H1 (cell line): ENCODE measurements around the gene GSK3B. TPM values are rescaled to one million over a fixed set of nuclear protein-coding genes. Genes with fewer than 3 reads are reported as not detected.
"Not testable (repeated sequence)": the region's sequence is repeated elsewhere in the genome, so short reads cannot be mapped to it uniquely, and the experiment has no call there.

Experiments
- CTCF ChIA-PET: fragments of 300-600 bp; sonication (Branson Sonifier 250); formaldehyde crosslinking; loops from one replicate; lab custom pipeline; 2021; ENCODE audit not compliant: partially characterized antibody; lab: Charles Lee
- POLR2A ChIA-PET: fragments of 300-600 bp; sonication (Branson Sonifier 250); formaldehyde crosslinking; loops from one replicate; lab custom pipeline; 2021; ENCODE audit warnings: inconsistent platforms; ENCODE audit not compliant: partially characterized antibody; lab: Charles Lee
- DNase-seq, 2 experiments: peaks; one replicate each; pipeline versions ENCODE4 v3.0.0 to v3.0.0-alpha.2; 2010 to 2022; ENCODE audit warnings: low spot score in 2 of 2, low read depth in 1 of 2, mixed read lengths in 1 of 2
- FAIRE-seq: peaks from 2 replicates; lab custom pipeline; 2011; peaks lifted over from hg19 to GRCh38; lab: Jason Lieb, UNC
- H2AFZ ChIP-seq: 2 replicates; pipeline ENCODE4 v1.8.1; 2012; ENCODE audit warnings: low read length, inconsistent platforms
- H2AK5ac ChIP-seq: 2 replicates; pipeline ENCODE4 v1.6.1; 2013; ENCODE audit warnings: low read depth, low read length
- H2BK120ac ChIP-seq: replicated peaks from 2 replicates; pipeline ENCODE3; 2013; ENCODE audit warnings: low read depth, low read length, inconsistent platforms
- H2BK12ac ChIP-seq: 2 replicates; pipeline ENCODE4 v1.6.1; 2013; ENCODE audit warnings: low read depth, low read length
- H2BK15ac ChIP-seq: 2 replicates; pipeline ENCODE4 v1.6.1; 2013; ENCODE audit warnings: low read length
- H2BK20ac ChIP-seq: 2 replicates; pipeline ENCODE4 v1.6.1; 2013; ENCODE audit warnings: low read length
- H2BK5ac ChIP-seq: 2 replicates; pipeline ENCODE4 v1.6.1; 2013; ENCODE audit warnings: low read depth, low read length
- H3K14ac ChIP-seq: 2 replicates; pipeline ENCODE4 v1.6.1; 2013; ENCODE audit warnings: inconsistent platforms; ENCODE audit not compliant: insufficient read length
- H3K18ac ChIP-seq: 2 replicates; pipeline ENCODE4 v1.6.1; 2013; ENCODE audit warnings: low read length; ENCODE audit errors: extremely low read depth
- H3K23ac ChIP-seq: 2 replicates; pipeline ENCODE4 v1.6.1; 2013; ENCODE audit warnings: inconsistent platforms; ENCODE audit not compliant: insufficient read length
- H3K23me2 ChIP-seq: 2 replicates; pipeline ENCODE4 v1.6.1; 2013; ENCODE audit warnings: low read depth, low read length
- H3K27ac ChIP-seq: 2 replicates; pipeline ENCODE4 v1.6.1; 2011; ENCODE audit warnings: low read depth, low read length, inconsistent platforms
- H3K27me3 ChIP-seq, 4 experiments: replicated peaks in 1 of 4; 1 replicate in 1 of 4; 2 replicates in 3 of 4; pipeline versions ENCODE4 v1.6.1 to v1.8.1; 2011 to 2013; ENCODE audit warnings: low read length in 3 of 4, mild to moderate bottlenecking in 3 of 4, inconsistent platforms in 2 of 4, mixed read lengths in 2 of 4, moderate library complexity in 1 of 4; ENCODE audit not compliant: control insufficient read depth in 3 of 4, insufficient read depth in 3 of 4; ENCODE audit errors: extremely low read depth in 1 of 4
- H3K36me3 ChIP-seq, 4 experiments: 2 replicates each; pipeline versions ENCODE4 v1.6.1 to v1.8.1; 2011 to 2013; ENCODE audit warnings: mild to moderate bottlenecking in 4 of 4, low read length in 3 of 4, moderate library complexity in 2 of 4, control low read depth in 1 of 4, inconsistent platforms in 1 of 4; ENCODE audit not compliant: insufficient read depth in 4 of 4, control insufficient read depth in 2 of 4
- H3K4ac ChIP-seq: replicated peaks from 2 replicates; pipeline ENCODE3; 2013; ENCODE audit warnings: low read length, low read depth, mixed read lengths, inconsistent platforms; ENCODE audit not compliant: insufficient read length
- H3K4me1 ChIP-seq, 4 experiments: replicated peaks in 1 of 4; 1 replicate in 1 of 4; 2 replicates in 3 of 4; pipeline versions ENCODE4 v1.6.1 to v1.8.1; 2011 to 2013; ENCODE audit warnings: low read length in 3 of 4, inconsistent platforms in 2 of 4, mixed read lengths in 1 of 4; ENCODE audit not compliant: insufficient read depth in 4 of 4, control insufficient read depth in 3 of 4
- H3K4me2 ChIP-seq, 2 experiments: 2 replicates each; pipeline versions ENCODE4 v1.6.1 to v1.8.1; 2011 to 2013; ENCODE audit warnings: low read depth in 2 of 2, low read length in 2 of 2, control low read depth in 1 of 2, inconsistent platforms in 1 of 2, mild to moderate bottlenecking in 1 of 2; ENCODE audit not compliant: insufficient read depth in 1 of 2
- H3K4me3 ChIP-seq, 4 experiments: fragments of 200-600, 300-600 bp in 1 of 4; sonication (generic), shearing (Covaris generic), sonication (Bioruptor Twin) in 1 of 4; 2 replicates each; pipeline versions ENCODE4 v1.5.1 to v1.8.1; 2011 to 2016; ENCODE audit warnings: low read length in 4 of 4, low read depth in 3 of 4, control low read depth in 2 of 4, inconsistent platforms in 2 of 4, mild to moderate bottlenecking in 2 of 4, mixed read lengths in 1 of 4, moderate library complexity in 1 of 4; ENCODE audit not compliant: insufficient read depth in 2 of 4; ENCODE audit errors: extremely low read depth in 1 of 4
- H3K56ac ChIP-seq: replicated peaks from 2 replicates; pipeline ENCODE3; 2013; ENCODE audit warnings: low read depth, mild to moderate bottlenecking, mixed read lengths, low read length, inconsistent platforms; ENCODE audit not compliant: insufficient read length
- H3K79me1 ChIP-seq: 2 replicates; pipeline ENCODE4 v1.6.1; 2013; ENCODE audit warnings: low read depth, low read length, control low read depth
- H3K79me2 ChIP-seq, 2 experiments: 2 replicates each; pipeline versions ENCODE4 v1.6.1 to v1.8.1; 2012 to 2013; ENCODE audit warnings: low read length in 2 of 2, mild to moderate bottlenecking in 2 of 2, inconsistent platforms in 1 of 2; ENCODE audit not compliant: insufficient read depth in 2 of 2, control insufficient read depth in 1 of 2
- H3K9ac ChIP-seq, 4 experiments: replicated peaks in 1 of 4; 1 replicate in 1 of 4; 2 replicates in 3 of 4; pipeline versions ENCODE4 v1.6.1 to v1.8.1; 2011 to 2013; ENCODE audit warnings: low read depth in 3 of 4, low read length in 3 of 4, control low read depth in 2 of 4, mild to moderate bottlenecking in 2 of 4, moderate library complexity in 2 of 4, inconsistent platforms in 1 of 4; ENCODE audit errors: extremely low read depth in 1 of 4
- H3K9me3 ChIP-seq, 2 experiments: 2 replicates each; pipeline versions ENCODE4 v1.6.1 to v1.8.1; 2012 to 2013; ENCODE audit warnings: mild to moderate bottlenecking in 2 of 2, moderate library complexity in 2 of 2, control low read depth in 1 of 2, inconsistent platforms in 1 of 2, low read depth in 1 of 2, low read length in 1 of 2, mixed read lengths in 1 of 2; ENCODE audit not compliant: insufficient read depth in 2 of 2
- H4K20me1 ChIP-seq, 2 experiments: replicated peaks in 1 of 2; 2 replicates each; pipeline versions ENCODE3 to v1.8.1; 2011 to 2013; ENCODE audit warnings: inconsistent platforms in 2 of 2, low read length in 2 of 2, mild to moderate bottlenecking in 1 of 2; ENCODE audit not compliant: insufficient read depth in 2 of 2, control insufficient read depth in 1 of 2
- H4K5ac ChIP-seq: 2 replicates; pipeline ENCODE4 v1.6.1; 2013; ENCODE audit warnings: low read length, low read depth, mixed read lengths, inconsistent platforms; ENCODE audit not compliant: insufficient read length
- H4K8ac ChIP-seq: 2 replicates; pipeline ENCODE4 v1.8.0; 2013; ENCODE audit warnings: mild to moderate bottlenecking, moderate library complexity, low read length, inconsistent platforms; ENCODE audit not compliant: insufficient read depth; ENCODE audit errors: extremely low read depth
- H4K91ac ChIP-seq: replicated peaks from 2 replicates; pipeline ENCODE3; 2013; ENCODE audit warnings: low read length, mixed read lengths, inconsistent platforms; ENCODE audit not compliant: insufficient read length
- EZH2 ChIP-seq: fragments of 200-600 bp; sonication (generic); IDR thresholded peaks from 2 replicates; pipeline ENCODE4 v1.7.1; 2012; ENCODE audit warnings: low read depth, mild to moderate bottlenecking, moderate library complexity, low read length, inconsistent platforms; ENCODE audit not compliant: severe bottlenecking
- HDAC2 ChIP-seq, 2 experiments: fragments of 300-600 bp in 1 of 2; sonication (generic) in 1 of 2; IDR thresholded peaks; 2 replicates each; pipeline ENCODE4 v1.6.1; 2011 to 2012; ENCODE audit warnings: low read depth in 2 of 2, low read length in 2 of 2, mild to moderate bottlenecking in 2 of 2, moderate library complexity in 2 of 2, borderline replicate concordance in 1 of 2, inconsistent platforms in 1 of 2
- WGBS, 2 experiments: shearing (Covaris generic) in 1 of 2; methylation state at CpG; one replicate each; pipeline versions ENCODE4 v1.1.6 to v1.1.7; 2013 to 2015; ENCODE audit warnings: low lambda C conversion rate in 2 of 2, mixed read lengths in 2 of 2, inconsistent platforms in 1 of 2, low coverage in 1 of 2, missing lambda C conversion rate in 1 of 2; ENCODE audit not compliant: insufficient replicate concordance in 2 of 2, insufficient coverage in 1 of 2, insufficient read length in 1 of 2; ENCODE audit errors: extremely low coverage in 1 of 2, missing lambda C conversion rate in 1 of 2; 5-methylcytosine and 5-hydroxymethylcytosine counted together
- polyA plus RNA-seq, 7 experiments: library from polyadenylated mRNA; depleted of rRNA in 3 of 7; stranded (reverse) in 5 of 7; unstranded in 2 of 7; fragments of >200 nt in 5 of 7; fragments of 200-250 nt in 2 of 7; gene quantifications; 1 replicate in 5 of 7; 2 replicates in 1 of 7; 4 replicates in 1 of 7; pipeline versions ENCODE4 v1.2.1 to v1.2.3, GENCODE V29; 2011 to 2013; ENCODE audit warnings: missing spikeins in 2 of 7, mixed read lengths in 2 of 7
- total RNA-seq: library from RNA; stranded (reverse); fragmentation: NEBNext Ultra II Directional; extraction: Animal tissue kit (Norgen Biotek cat#: 25700); gene quantifications from 2 replicates; pipeline ENCODE4 v1.2.1, GENCODE V29; 2021

GSK3B gene
- total and polyA plus RNA-seq, 2 of the 8 experiments (the other 6 are each of a cell fraction or from before 2014, with no cell fraction given), result 24.2 to 50.7 TPM

GRCh38 chr3:120052225-120052624 lies 42.0 kb downstream of the GSK3B start (continued):
- no peak for TF ChIP-seq EZH2
- no peak for TF ChIP-seq HDAC2 (IDR thresholded peaks at IDR 0.05; ENCODE audit: borderline replicate concordance in 1 of 2, low read depth in 2 of 2, low read length in 2 of 2)

GRCh38 chr3:120051570-120051969 lies 42.7 kb downstream of the GSK3B start:
- H2BK120ac ChIP-seq, H3K27me3 ChIP-seq, H3K18ac ChIP-seq, H3K9ac ChIP-seq, H3K9me3 ChIP-seq, FAIRE-seq, H4K5ac ChIP-seq, H3K36me3 ChIP-seq, H3K4me2 ChIP-seq, H2AK5ac ChIP-seq, H4K8ac ChIP-seq, H3K27ac ChIP-seq, H2BK20ac ChIP-seq, H2BK5ac ChIP-seq, H4K20me1 ChIP-seq, H3K79me1 ChIP-seq, H2BK15ac ChIP-seq, H3K4me3 ChIP-seq, H3K56ac ChIP-seq, H3K14ac ChIP-seq, H2BK12ac ChIP-seq, H2AFZ ChIP-seq, H3K4ac ChIP-seq, DNase-seq, H3K4me1 ChIP-seq, H4K91ac ChIP-seq, H3K23ac ChIP-seq, H3K23me2 ChIP-seq: not testable (repeated sequence)
- ChIA-PET CTCF (interaction anchor here (2.0 kb wide), 1 partner anchor 9 kb away, joined by 9 read pairs; no protein-coding TSS in a partner anchor), POLR2A (interaction anchor here (0.8 to 1.3 kb wide), 2 partner anchors 11 to 44 kb away, joined by 4 read pairs; no protein-coding TSS in a partner anchor)
- 94% methylated on average over 5 of the region's 5 CpGs; no CpG with 5 or more reads in 1 of the 2 experiments for WGBS, 2 experiments
- H3K79me2 ChIP-seq, result peaks cover 8 to 97% of the 10 kb centered on the region in 2 experiments; a peak in 3 of 4 replicates
